H1 (cell line): ENCODE data around the gene ACAP2. TPM values are rescaled to one million over a fixed set of nuclear protein-coding genes. Genes with fewer than 3 reads are reported as not detected.

Experiments used
- CTCF ChIA-PET: fragments of 300-600 bp; sonication (Branson Sonifier 250); formaldehyde crosslinking; loops from one replicate; lab custom pipeline; 2021; ENCODE audit not compliant: partially characterized antibody; lab: Charles Lee
- POLR2A ChIA-PET: fragments of 300-600 bp; sonication (Branson Sonifier 250); formaldehyde crosslinking; loops from one replicate; lab custom pipeline; 2021; ENCODE audit warnings: inconsistent platforms; ENCODE audit not compliant: partially characterized antibody; lab: Charles Lee
- DNase-seq, 2 experiments: peaks; one replicate each; pipeline versions ENCODE4 v3.0.0 to v3.0.0-alpha.2; 2010 to 2022; ENCODE audit warnings: low spot score in 2 of 2, low read depth in 1 of 2, mixed read lengths in 1 of 2
- FAIRE-seq: peaks from 2 replicates; lab custom pipeline; 2011; peaks lifted over from hg19 to GRCh38; lab: Jason Lieb, UNC
- H2AFZ ChIP-seq: 2 replicates; pipeline ENCODE4 v1.8.1; 2012; ENCODE audit warnings: low read length, inconsistent platforms
- H2AK5ac ChIP-seq: 2 replicates; pipeline ENCODE4 v1.6.1; 2013; ENCODE audit warnings: low read depth, low read length
- H2BK120ac ChIP-seq: replicated peaks from 2 replicates; pipeline ENCODE3; 2013; ENCODE audit warnings: low read depth, low read length, inconsistent platforms
- H2BK12ac ChIP-seq: 2 replicates; pipeline ENCODE4 v1.6.1; 2013; ENCODE audit warnings: low read depth, low read length
- H2BK15ac ChIP-seq: 2 replicates; pipeline ENCODE4 v1.6.1; 2013; ENCODE audit warnings: low read length
- H2BK20ac ChIP-seq: 2 replicates; pipeline ENCODE4 v1.6.1; 2013; ENCODE audit warnings: low read length
- H2BK5ac ChIP-seq: 2 replicates; pipeline ENCODE4 v1.6.1; 2013; ENCODE audit warnings: low read depth, low read length
- H3K14ac ChIP-seq: 2 replicates; pipeline ENCODE4 v1.6.1; 2013; ENCODE audit warnings: inconsistent platforms; ENCODE audit not compliant: insufficient read length
- H3K18ac ChIP-seq: 2 replicates; pipeline ENCODE4 v1.6.1; 2013; ENCODE audit warnings: low read length; ENCODE audit errors: extremely low read depth
- H3K23ac ChIP-seq: 2 replicates; pipeline ENCODE4 v1.6.1; 2013; ENCODE audit warnings: inconsistent platforms; ENCODE audit not compliant: insufficient read length
- H3K23me2 ChIP-seq: 2 replicates; pipeline ENCODE4 v1.6.1; 2013; ENCODE audit warnings: low read depth, low read length
- H3K27ac ChIP-seq: 2 replicates; pipeline ENCODE4 v1.6.1; 2011; ENCODE audit warnings: low read depth, low read length, inconsistent platforms
- H3K27me3 ChIP-seq, 4 experiments: replicated peaks in 1 of 4; 1 replicate in 1 of 4; 2 replicates in 3 of 4; pipeline versions ENCODE4 v1.6.1 to v1.8.1; 2011 to 2013; ENCODE audit warnings: low read length in 3 of 4, mild to moderate bottlenecking in 3 of 4, inconsistent platforms in 2 of 4, mixed read lengths in 2 of 4, moderate library complexity in 1 of 4; ENCODE audit not compliant: control insufficient read depth in 3 of 4, insufficient read depth in 3 of 4; ENCODE audit errors: extremely low read depth in 1 of 4
- H3K36me3 ChIP-seq, 4 experiments: 2 replicates each; pipeline versions ENCODE4 v1.6.1 to v1.8.1; 2011 to 2013; ENCODE audit warnings: mild to moderate bottlenecking in 4 of 4, low read length in 3 of 4, moderate library complexity in 2 of 4, control low read depth in 1 of 4, inconsistent platforms in 1 of 4; ENCODE audit not compliant: insufficient read depth in 4 of 4, control insufficient read depth in 2 of 4
- H3K4ac ChIP-seq: replicated peaks from 2 replicates; pipeline ENCODE3; 2013; ENCODE audit warnings: low read length, low read depth, mixed read lengths, inconsistent platforms; ENCODE audit not compliant: insufficient read length
- H3K4me1 ChIP-seq, 4 experiments: replicated peaks in 1 of 4; 1 replicate in 1 of 4; 2 replicates in 3 of 4; pipeline versions ENCODE4 v1.6.1 to v1.8.1; 2011 to 2013; ENCODE audit warnings: low read length in 3 of 4, inconsistent platforms in 2 of 4, mixed read lengths in 1 of 4; ENCODE audit not compliant: insufficient read depth in 4 of 4, control insufficient read depth in 3 of 4
- H3K4me2 ChIP-seq, 2 experiments: 2 replicates each; pipeline versions ENCODE4 v1.6.1 to v1.8.1; 2011 to 2013; ENCODE audit warnings: low read depth in 2 of 2, low read length in 2 of 2, control low read depth in 1 of 2, inconsistent platforms in 1 of 2, mild to moderate bottlenecking in 1 of 2; ENCODE audit not compliant: insufficient read depth in 1 of 2
- H3K4me3 ChIP-seq, 4 experiments: fragments of 200-600, 300-600 bp in 1 of 4; sonication (generic), shearing (Covaris generic), sonication (Bioruptor Twin) in 1 of 4; 2 replicates each; pipeline versions ENCODE4 v1.5.1 to v1.8.1; 2011 to 2016; ENCODE audit warnings: low read length in 4 of 4, low read depth in 3 of 4, control low read depth in 2 of 4, inconsistent platforms in 2 of 4, mild to moderate bottlenecking in 2 of 4, mixed read lengths in 1 of 4, moderate library complexity in 1 of 4; ENCODE audit not compliant: insufficient read depth in 2 of 4; ENCODE audit errors: extremely low read depth in 1 of 4
- H3K56ac ChIP-seq: replicated peaks from 2 replicates; pipeline ENCODE3; 2013; ENCODE audit warnings: low read depth, mild to moderate bottlenecking, mixed read lengths, low read length, inconsistent platforms; ENCODE audit not compliant: insufficient read length
- H3K79me1 ChIP-seq: 2 replicates; pipeline ENCODE4 v1.6.1; 2013; ENCODE audit warnings: low read depth, low read length, control low read depth
- H3K79me2 ChIP-seq, 2 experiments: 2 replicates each; pipeline versions ENCODE4 v1.6.1 to v1.8.1; 2012 to 2013; ENCODE audit warnings: low read length in 2 of 2, mild to moderate bottlenecking in 2 of 2, inconsistent platforms in 1 of 2; ENCODE audit not compliant: insufficient read depth in 2 of 2, control insufficient read depth in 1 of 2
- H3K9ac ChIP-seq, 4 experiments: replicated peaks in 1 of 4; 1 replicate in 1 of 4; 2 replicates in 3 of 4; pipeline versions ENCODE4 v1.6.1 to v1.8.1; 2011 to 2013; ENCODE audit warnings: low read depth in 3 of 4, low read length in 3 of 4, control low read depth in 2 of 4, mild to moderate bottlenecking in 2 of 4, moderate library complexity in 2 of 4, inconsistent platforms in 1 of 4; ENCODE audit errors: extremely low read depth in 1 of 4
- H3K9me3 ChIP-seq, 2 experiments: 2 replicates each; pipeline versions ENCODE4 v1.6.1 to v1.8.1; 2012 to 2013; ENCODE audit warnings: mild to moderate bottlenecking in 2 of 2, moderate library complexity in 2 of 2, control low read depth in 1 of 2, inconsistent platforms in 1 of 2, low read depth in 1 of 2, low read length in 1 of 2, mixed read lengths in 1 of 2; ENCODE audit not compliant: insufficient read depth in 2 of 2
- H4K20me1 ChIP-seq, 2 experiments: replicated peaks in 1 of 2; 2 replicates each; pipeline versions ENCODE3 to v1.8.1; 2011 to 2013; ENCODE audit warnings: inconsistent platforms in 2 of 2, low read length in 2 of 2, mild to moderate bottlenecking in 1 of 2; ENCODE audit not compliant: insufficient read depth in 2 of 2, control insufficient read depth in 1 of 2
- H4K5ac ChIP-seq: 2 replicates; pipeline ENCODE4 v1.6.1; 2013; ENCODE audit warnings: low read length, low read depth, mixed read lengths, inconsistent platforms; ENCODE audit not compliant: insufficient read length
- H4K8ac ChIP-seq: 2 replicates; pipeline ENCODE4 v1.8.0; 2013; ENCODE audit warnings: mild to moderate bottlenecking, moderate library complexity, low read length, inconsistent platforms; ENCODE audit not compliant: insufficient read depth; ENCODE audit errors: extremely low read depth
- H4K91ac ChIP-seq: replicated peaks from 2 replicates; pipeline ENCODE3; 2013; ENCODE audit warnings: low read length, mixed read lengths, inconsistent platforms; ENCODE audit not compliant: insufficient read length
- BACH1 ChIP-seq: IDR thresholded peaks from 2 replicates; pipeline ENCODE4 v1.6.1; 2012; ENCODE audit warnings: low read length, improper control_type of control experiment
- CBX8 ChIP-seq: fragments of 300-800, 300-1000 bp; sonication (generic); IDR thresholded peaks from 2 replicates; pipeline ENCODE4 v1.7.1; 2016; ENCODE audit warnings: low read depth, low read length, borderline replicate concordance
- CEBPB ChIP-seq: IDR thresholded peaks from 2 replicates; pipeline ENCODE4 v1.6.1; 2012; ENCODE audit warnings: low read depth, low read length
- CTBP2 ChIP-seq: IDR thresholded peaks from 2 replicates; pipeline ENCODE4 v1.7.0; 2011; ENCODE audit warnings: borderline replicate concordance, mild to moderate bottlenecking, moderate library complexity, mixed read lengths, low read length; ENCODE audit not compliant: insufficient read depth, insufficient read length
- HDAC6 ChIP-seq: IDR thresholded peaks from one replicate; pipeline ENCODE4 v1.7.1; 2012; ENCODE audit warnings: low read depth, mild to moderate bottlenecking, inconsistent platforms, low read length, moderate library complexity
- NANOG ChIP-seq: IDR thresholded peaks from 2 replicates; pipeline ENCODE4 v1.6.1; 2011; ENCODE audit warnings: low read length, low read depth, mild to moderate bottlenecking, inconsistent platforms; ENCODE audit not compliant: insufficient read depth, poor library complexity, severe bottlenecking
- RAD21 ChIP-seq, 2 experiments: IDR thresholded peaks in 1 of 2; conservative IDR thresholded peaks in 1 of 2; 2 replicates each; pipeline ENCODE4 v1.6.1; 2011; ENCODE audit warnings: low read depth in 2 of 2, low read length in 2 of 2, improper control_type of control experiment in 1 of 2, inconsistent platforms in 1 of 2, mild to moderate bottlenecking in 1 of 2, moderate library complexity in 1 of 2
- RFX5 ChIP-seq: IDR thresholded peaks from 2 replicates; pipeline ENCODE4 v1.6.1; 2011; ENCODE audit warnings: low read depth, low read length, improper control_type of control experiment, borderline replicate concordance
- SIN3A ChIP-seq, 2 experiments: IDR thresholded peaks in 1 of 2; conservative IDR thresholded peaks in 1 of 2; 2 replicates each; pipeline ENCODE4 v1.6.1; 2011 to 2012; ENCODE audit warnings: low read length in 2 of 2, improper control_type of control experiment in 1 of 2, low read depth in 1 of 2, mild to moderate bottlenecking in 1 of 2
- SIRT6 ChIP-seq: IDR thresholded peaks from one replicate; pipeline ENCODE4 v1.7.1; 2012; ENCODE audit warnings: low read length, inconsistent platforms
- WGBS, 2 experiments: shearing (Covaris generic) in 1 of 2; methylation state at CpG; one replicate each; pipeline versions ENCODE4 v1.1.6 to v1.1.7; 2013 to 2015; ENCODE audit warnings: low lambda C conversion rate in 2 of 2, mixed read lengths in 2 of 2, inconsistent platforms in 1 of 2, low coverage in 1 of 2, missing lambda C conversion rate in 1 of 2; ENCODE audit not compliant: insufficient replicate concordance in 2 of 2, insufficient coverage in 1 of 2, insufficient read length in 1 of 2; ENCODE audit errors: extremely low coverage in 1 of 2, missing lambda C conversion rate in 1 of 2; 5-methylcytosine and 5-hydroxymethylcytosine counted together
- polyA plus RNA-seq, 7 experiments: library from polyadenylated mRNA; depleted of rRNA in 3 of 7; stranded (reverse) in 5 of 7; unstranded in 2 of 7; fragments of >200 nt in 5 of 7; fragments of 200-250 nt in 2 of 7; gene quantifications; 1 replicate in 5 of 7; 2 replicates in 1 of 7; 4 replicates in 1 of 7; pipeline versions ENCODE4 v1.2.1 to v1.2.3, GENCODE V29; 2011 to 2013; ENCODE audit warnings: missing spikeins in 2 of 7, mixed read lengths in 2 of 7
- total RNA-seq: library from RNA; stranded (reverse); fragmentation: NEBNext Ultra II Directional; extraction: Animal tissue kit (Norgen Biotek cat#: 25700); gene quantifications from 2 replicates; pipeline ENCODE4 v1.2.1, GENCODE V29; 2021
- TF ChIP-seq, protein P1 (sequence below), 3 experiments: IDR thresholded peaks; 1 replicate in 2 of 3; 2 replicates in 1 of 3; pipeline versions ENCODE4 v1.5.1 to v1.6.1; 2011; ENCODE audit warnings: low read length in 3 of 3, mild to moderate bottlenecking in 3 of 3, inconsistent platforms in 2 of 3, low read depth in 1 of 3, moderate library complexity in 1 of 3; ENCODE audit not compliant: insufficient read depth in 1 of 3; ENCODE audit errors: control extremely low read depth in 1 of 3

ACAP2 gene
- total and polyA plus RNA-seq, 2 of the 8 experiments (the other 6 are each of a cell fraction or from before 2014, with no cell fraction given), result 7.7 to 37.3 TPM

DNA sequence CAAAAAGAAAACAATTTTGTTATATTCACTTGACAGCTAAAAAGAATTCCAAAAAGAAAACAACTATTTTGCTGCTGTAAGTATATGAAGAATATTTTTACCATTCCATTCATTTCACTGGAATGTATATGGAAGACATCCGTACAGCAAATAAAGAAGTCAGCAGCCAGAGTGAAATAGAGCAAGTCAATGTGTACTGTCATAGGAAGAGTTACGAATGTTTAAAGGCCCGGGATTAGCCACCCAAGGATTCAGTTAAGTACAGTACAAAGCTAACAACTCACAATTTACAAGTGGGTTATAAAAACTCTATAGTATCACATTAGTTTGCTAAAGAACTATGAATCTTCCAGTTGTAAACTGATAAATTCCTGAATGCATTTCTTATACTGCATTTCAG lies 157.4 kb downstream of the ACAP2 start:
- no peak overlapping the region for H2AFZ ChIP-seq
- FAIRE-seq (no peak), DNase-seq (no peak)
- no peak overlapping the region for H3K4me3 ChIP-seq
- H2AK5ac ChIP-seq, result no peak overlapping the region
- H3K9me3 ChIP-seq, result no peaks in the 10 kb centered on the region
- H4K20me1 ChIP-seq, result no peaks in the 10 kb centered on the region
- H3K79me2 ChIP-seq, result no peaks in the 10 kb centered on the region
- no peak overlapping the region for H3K4me2 ChIP-seq
- no peaks in the 10 kb centered on the region for H3K79me1 ChIP-seq
- H2BK20ac ChIP-seq, result no peak overlapping the region
- no peak overlapping the region for H3K18ac ChIP-seq
- WGBS, 2 experiments, result 86% methylated on average over 3 of the region's 3 CpGs; no CpG with 5 or more reads in 1 of the 2 experiments
- H2BK5ac ChIP-seq, result no peak overlapping the region
- H3K14ac ChIP-seq, result no peak overlapping the region
- CTCF ChIA-PET, result interaction anchor here (0.6 to 2.1 kb wide), 2 partner anchors 14 to 265 kb away, joined by 3 to 5 read pairs; no protein-coding TSS in a partner anchor
- H3K27me3 ChIP-seq, result no peaks in the 10 kb centered on the region
- H4K5ac ChIP-seq, result no peak overlapping the region
- peaks cover 0 to 14% (median 1%) of the 10 kb centered on the region in 4 experiments; a peak in 3 of 8 replicates for H3K36me3 ChIP-seq
- no peak overlapping the region for H3K27ac ChIP-seq
- H3K23ac ChIP-seq, result no peak overlapping the region
- H3K56ac ChIP-seq, result no peak overlapping the region
- no peak overlapping the region for H2BK15ac ChIP-seq
- H4K91ac ChIP-seq, result no peak overlapping the region
- H3K4me1 ChIP-seq, result no peaks in the 10 kb centered on the region
- H3K23me2 ChIP-seq, result no peaks in the 10 kb centered on the region
- H2BK12ac ChIP-seq, result no peak overlapping the region
- H3K4ac ChIP-seq, result no peak overlapping the region
- no peak overlapping the region for H2BK120ac ChIP-seq
- H3K9ac ChIP-seq, result no peak overlapping the region
- POLR2A ChIA-PET, result no interaction called here
- H4K8ac ChIP-seq, result no peak overlapping the region
- TF ChIP-seq BACH1, result no peak
- no peak for TF ChIP-seq CTBP2
- no peak for TF ChIP-seq HDAC6
- no peak for TF ChIP-seq CEBPB
- TF ChIP-seq NANOG, result no peak
- TF ChIP-seq SIRT6, result no peak
- TF ChIP-seq, protein P1, sequence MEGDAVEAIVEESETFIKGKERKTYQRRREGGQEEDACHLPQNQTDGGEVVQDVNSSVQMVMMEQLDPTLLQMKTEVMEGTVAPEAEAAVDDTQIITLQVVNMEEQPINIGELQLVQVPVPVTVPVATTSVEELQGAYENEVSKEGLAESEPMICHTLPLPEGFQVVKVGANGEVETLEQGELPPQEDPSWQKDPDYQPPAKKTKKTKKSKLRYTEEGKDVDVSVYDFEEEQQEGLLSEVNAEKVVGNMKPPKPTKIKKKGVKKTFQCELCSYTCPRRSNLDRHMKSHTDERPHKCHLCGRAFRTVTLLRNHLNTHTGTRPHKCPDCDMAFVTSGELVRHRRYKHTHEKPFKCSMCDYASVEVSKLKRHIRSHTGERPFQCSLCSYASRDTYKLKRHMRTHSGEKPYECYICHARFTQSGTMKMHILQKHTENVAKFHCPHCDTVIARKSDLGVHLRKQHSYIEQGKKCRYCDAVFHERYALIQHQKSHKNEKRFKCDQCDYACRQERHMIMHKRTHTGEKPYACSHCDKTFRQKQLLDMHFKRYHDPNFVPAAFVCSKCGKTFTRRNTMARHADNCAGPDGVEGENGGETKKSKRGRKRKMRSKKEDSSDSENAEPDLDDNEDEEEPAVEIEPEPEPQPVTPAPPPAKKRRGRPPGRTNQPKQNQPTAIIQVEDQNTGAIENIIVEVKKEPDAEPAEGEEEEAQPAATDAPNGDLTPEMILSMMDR (IDR thresholded peaks at IDR 0.05; ENCODE audit: control extremely low read depth in 1 of 3, insufficient read depth in 1 of 3, low read depth in 1 of 3, low read length in 3 of 3), result no peak
- no peak for TF ChIP-seq SIN3A (conservative IDR thresholded peaks at IDR 0.05 in 1 of 2, IDR thresholded peaks at IDR 0.05 in 1 of 2; ENCODE audit: low read depth in 1 of 2, low read length in 2 of 2)
- no peak for TF ChIP-seq RAD21 (IDR thresholded peaks at IDR 0.05 in 1 of 2, conservative IDR thresholded peaks at IDR 0.05 in 1 of 2; ENCODE audit: low read depth in 2 of 2, low read length in 2 of 2)
- TF ChIP-seq RFX5, result no peak
- no peak for TF ChIP-seq CBX8
